HTERT RPE-1 (cell line): ENCODE data around the gene CXCL5.
"Not testable (repeated sequence)": the region's sequence is repeated elsewhere in the genome, so short reads cannot be mapped to it uniquely, and the experiment has no call there.

Source experiments
- in situ Hi-C: fragments of 300-500 bp; cut with MboI; formaldehyde crosslinking; loops from 4 replicates; pipeline ENCODE4 v1.14.3; 2020; ENCODE audit warnings: low sequenced_read_pairs

Gene CXCL5

GRCh38 chr4:74015126-74015780 lies 16.8 kb upstream of the CXCL5 start:
- in situ Hi-C loops = no loop called here

- in situ Hi-C loops = no loop called here
Measured at GRCh38 chr4:74014332-74014731, 15.9 kb upstream of the CXCL5 start.

GRCh38 chr4:74013264-74013663 lies 14.8 kb upstream of the CXCL5 start:
- in situ Hi-C loops = no loop called here

GRCh38 chr4:74012130-74012529 lies 13.7 kb upstream of the CXCL5 start:
- in situ Hi-C loops = no loop called here

GRCh38 chr4:74009307-74009706 lies 10.8 kb upstream of the CXCL5 start:
- in situ Hi-C loops = no loop called here

- in situ Hi-C loops = no loop called here
Measured at GRCh38 chr4:74006009-74006476, 7.6 kb upstream of the CXCL5 start.

- in situ Hi-C loops = no loop called here
Measured at GRCh38 chr4:74005528-74005927, 7.1 kb upstream of the CXCL5 start.

GRCh38 chr4:74004668-74005067 lies 6.2 kb upstream of the CXCL5 start:
- in situ Hi-C loops = no loop called here

GRCh38 chr4:74000301-74000700 lies 1.8 kb upstream of the CXCL5 start:
- in situ Hi-C loops = no loop called here

- in situ Hi-C loops = no loop called here
Measured at GRCh38 chr4:73992050-73992449, 6.4 kb downstream of the CXCL5 start.

- in situ Hi-C loops = no loop called here
Measured at GRCh38 chr4:73991742-73992000, 6.8 kb downstream of the CXCL5 start.

GRCh38 chr4:73990988-73991741 lies 7.3 kb downstream of the CXCL5 start:
- in situ Hi-C loops = no loop called here

- in situ Hi-C loops = no loop called here
Measured at GRCh38 chr4:73989928-73990327, 8.5 kb downstream of the CXCL5 start.

- in situ Hi-C loops = no loop called here
Measured at GRCh38 chr4:73989031-73989430, 9.4 kb downstream of the CXCL5 start.

- in situ Hi-C loops = no loop called here
Measured at GRCh38 chr4:73988061-73988460, 10.4 kb downstream of the CXCL5 start, which contains the start of gene PPBP. PPBP (minus strand) TSS chr4:73988190; CDS start chr4:73988103, 87 bp downstream.

GRCh38 chr4:73985528-73985852 lies 13.0 kb downstream of the CXCL5 start:
- in situ Hi-C loops = no loop called here

- in situ Hi-C loops = no loop called here
Measured at GRCh38 chr4:73984736-73985527, 13.5 kb downstream of the CXCL5 start.

- in situ Hi-C loops = not testable (repeated sequence)
Measured at GRCh38 chr4:73981175-73981574, 17.3 kb downstream of the CXCL5 start.

GRCh38 chr4:73979407-73979957 lies 19.0 kb downstream of the CXCL5 start:
- in situ Hi-C loops = no loop called here

- in situ Hi-C loops = no loop called here
Measured at GRCh38 chr4:73978886-73979285, 19.6 kb downstream of the CXCL5 start.

- in situ Hi-C loops = no loop called here
Measured at GRCh38 chr4:73976716-73977115, 21.8 kb downstream of the CXCL5 start.

- in situ Hi-C loops = no loop called here
Measured at GRCh38 chr4:73976217-73976616, 22.3 kb downstream of the CXCL5 start.
